RWPE1 (cell line): ENCODE results near the gene TTBK1.
A peak's percentile ranks its signal among the peaks of the same experiment; 100 is the strongest.

Experiments
- CTCF ChIA-PET: fragments of 350-600 bp; sonication (Branson Sonifier 250); formaldehyde crosslinking; extraction: SDS; loops from one replicate; lab custom pipeline; 2021; lab: Yijun Ruan, JAX
- POLR2A ChIA-PET: fragments of 400-600 bp; formaldehyde crosslinking; extraction: SDS; loops from one replicate; lab custom pipeline; 2020; ENCODE audit warnings: antibody characterized with exemption; ENCODE audit not compliant: low non-redundant PET; lab: Yijun Ruan, JAX
- DNase-seq: peaks from one replicate; pipeline ENCODE4 v3.0.0; 2012; ENCODE audit warnings: low spot score
- H3K27ac ChIP-seq: fragments of 450-650 bp; 2 replicates; pipeline ENCODE4 v1.5.1; 2017
- TF ChIP-seq, protein P1 (sequence below): fragments of 450-650 bp; conservative IDR thresholded peaks from 2 replicates; pipeline ENCODE4 v1.5.1; 2017; ENCODE audit warnings: low read depth, mild to moderate bottlenecking

The TTBK1 gene

DNA sequence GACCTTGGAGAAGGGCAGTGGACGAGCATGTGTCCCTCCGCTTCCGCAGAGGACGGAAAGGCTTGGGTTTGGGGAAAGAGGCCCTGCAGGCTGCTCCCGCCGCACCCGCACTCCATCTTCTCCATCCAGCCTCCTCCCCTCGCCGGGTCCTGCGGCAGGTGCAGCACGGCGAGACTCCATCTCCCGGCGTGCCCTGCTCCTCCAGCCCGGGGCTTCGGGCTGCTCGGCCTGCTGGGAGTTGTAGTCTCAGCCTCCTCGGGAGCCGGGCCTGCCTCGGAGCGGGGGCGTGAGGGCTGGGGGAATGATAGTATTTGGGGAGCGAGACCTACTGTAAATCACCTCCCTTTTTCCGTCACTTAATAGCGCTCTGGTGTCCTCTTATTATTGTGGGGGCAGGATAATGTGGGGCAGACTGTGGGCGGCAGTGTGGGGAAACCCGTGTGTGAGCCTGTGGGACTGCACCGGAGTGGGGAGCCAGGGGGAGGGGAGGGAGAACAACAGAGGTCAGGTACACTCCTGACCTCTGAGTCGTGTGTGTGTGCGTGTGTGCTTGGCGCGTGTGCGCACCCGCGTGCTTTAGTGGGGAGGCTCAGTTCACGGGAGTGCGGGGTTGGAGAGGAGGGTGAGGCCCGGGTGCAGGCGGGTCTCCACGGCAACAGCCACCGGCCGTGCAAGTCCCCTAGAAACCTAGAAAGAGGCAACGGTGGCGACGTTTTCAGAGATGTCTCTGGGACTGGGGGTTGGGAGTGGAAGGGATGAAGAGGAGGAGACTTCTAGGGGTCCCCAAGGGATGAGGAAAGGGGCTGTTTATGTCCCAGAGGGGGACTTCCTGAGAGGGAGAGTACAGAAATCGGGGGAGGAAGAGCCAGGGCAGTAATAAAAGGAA lies 4.1 kb downstream of the TTBK1 start:
- peak; percentile 81 for DNase-seq
- ChIA-PET POLR2A (no interaction called here), CTCF (no interaction called here)
- TF ChIP-seq, protein P1, sequence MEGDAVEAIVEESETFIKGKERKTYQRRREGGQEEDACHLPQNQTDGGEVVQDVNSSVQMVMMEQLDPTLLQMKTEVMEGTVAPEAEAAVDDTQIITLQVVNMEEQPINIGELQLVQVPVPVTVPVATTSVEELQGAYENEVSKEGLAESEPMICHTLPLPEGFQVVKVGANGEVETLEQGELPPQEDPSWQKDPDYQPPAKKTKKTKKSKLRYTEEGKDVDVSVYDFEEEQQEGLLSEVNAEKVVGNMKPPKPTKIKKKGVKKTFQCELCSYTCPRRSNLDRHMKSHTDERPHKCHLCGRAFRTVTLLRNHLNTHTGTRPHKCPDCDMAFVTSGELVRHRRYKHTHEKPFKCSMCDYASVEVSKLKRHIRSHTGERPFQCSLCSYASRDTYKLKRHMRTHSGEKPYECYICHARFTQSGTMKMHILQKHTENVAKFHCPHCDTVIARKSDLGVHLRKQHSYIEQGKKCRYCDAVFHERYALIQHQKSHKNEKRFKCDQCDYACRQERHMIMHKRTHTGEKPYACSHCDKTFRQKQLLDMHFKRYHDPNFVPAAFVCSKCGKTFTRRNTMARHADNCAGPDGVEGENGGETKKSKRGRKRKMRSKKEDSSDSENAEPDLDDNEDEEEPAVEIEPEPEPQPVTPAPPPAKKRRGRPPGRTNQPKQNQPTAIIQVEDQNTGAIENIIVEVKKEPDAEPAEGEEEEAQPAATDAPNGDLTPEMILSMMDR = no peak
- no peak overlapping the region for H3K27ac ChIP-seq

DNA sequence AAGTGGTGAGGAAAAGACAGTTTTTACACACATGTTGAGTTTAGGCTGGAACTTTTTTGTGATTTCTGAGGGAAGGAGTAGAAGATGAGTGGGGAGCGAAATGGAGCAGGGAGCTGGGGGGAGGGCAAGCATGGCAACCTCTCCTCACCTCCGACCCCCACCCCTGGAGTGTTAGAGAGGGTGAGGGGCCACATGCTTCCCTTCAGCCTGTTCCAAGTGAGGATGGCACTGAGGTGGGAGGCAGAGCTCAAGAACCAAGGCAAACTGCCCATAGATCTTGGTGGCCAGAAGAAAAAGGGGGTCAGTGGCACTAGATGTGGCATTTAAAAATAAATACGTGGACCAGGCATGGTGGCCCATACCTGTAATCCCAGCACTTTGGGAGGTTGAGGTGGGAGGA lies 4.8 kb downstream of the TTBK1 start:
- H3K27ac ChIP-seq = no peak overlapping the region
- TF ChIP-seq, protein P1 = no peak
- DNase-seq = no peak
- ChIA-PET POLR2A (no interaction called here), CTCF (no interaction called here)

DNA sequence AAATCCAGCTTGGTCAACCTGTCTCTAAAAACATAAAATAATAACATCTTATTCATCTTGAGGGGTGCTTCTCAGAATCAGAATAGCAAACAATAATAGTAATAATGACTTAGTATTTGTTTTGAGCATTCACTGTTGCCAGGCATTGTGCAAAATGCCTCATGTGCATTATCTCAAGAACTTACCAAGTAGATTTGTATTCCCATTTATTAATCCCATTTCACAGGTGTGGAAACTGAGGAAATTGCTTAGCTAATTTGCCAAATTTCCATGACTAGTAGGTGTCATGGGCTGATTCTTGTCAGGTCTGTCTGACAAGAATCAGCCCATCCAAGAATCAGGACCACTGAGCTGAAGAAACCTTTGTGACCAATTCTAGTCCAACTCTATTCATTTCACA lies 5.5 kb downstream of the TTBK1 start:
- no peak for DNase-seq
- POLR2A ChIA-PET = no interaction called here

DNA sequence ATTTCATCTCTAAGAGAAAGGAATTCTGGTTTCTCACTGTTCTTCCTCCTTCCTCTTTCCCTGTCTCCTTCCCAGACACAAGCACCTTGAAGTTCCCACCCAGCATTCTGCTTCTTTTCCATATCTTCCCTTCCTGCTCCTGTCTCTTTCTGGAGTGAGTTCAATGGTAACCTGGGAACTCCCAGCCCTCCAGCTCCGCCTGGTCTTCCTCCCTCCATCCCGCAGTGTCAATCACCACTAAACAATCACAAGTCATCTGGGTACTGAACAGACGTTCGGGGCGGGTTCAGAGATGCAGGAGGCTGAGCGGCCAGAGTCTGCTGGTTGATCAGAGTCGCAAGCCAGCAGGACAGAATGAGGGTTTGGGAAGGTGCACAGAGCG lies 7.7 kb downstream of the TTBK1 start:
- TF ChIP-seq, protein P1 = no peak
- H3K27ac ChIP-seq = no peak overlapping the region
- peak; percentile 42 for DNase-seq
- CTCF ChIA-PET = interaction anchor here (0.6 kb wide), 1 partner anchor 246 kb away, joined by 4 read pairs; no protein-coding TSS in a partner anchor
- POLR2A ChIA-PET = no interaction called here

More for the DNA sequence above, 5.5 kb downstream of the TTBK1 start:
- CTCF ChIA-PET = interaction anchor here (0.5 kb wide), 1 partner anchor 258 kb away, joined by 3 read pairs; no protein-coding TSS in a partner anchor
- TF ChIP-seq, protein P1 = no peak
- no peak overlapping the region for H3K27ac ChIP-seq

DNA sequence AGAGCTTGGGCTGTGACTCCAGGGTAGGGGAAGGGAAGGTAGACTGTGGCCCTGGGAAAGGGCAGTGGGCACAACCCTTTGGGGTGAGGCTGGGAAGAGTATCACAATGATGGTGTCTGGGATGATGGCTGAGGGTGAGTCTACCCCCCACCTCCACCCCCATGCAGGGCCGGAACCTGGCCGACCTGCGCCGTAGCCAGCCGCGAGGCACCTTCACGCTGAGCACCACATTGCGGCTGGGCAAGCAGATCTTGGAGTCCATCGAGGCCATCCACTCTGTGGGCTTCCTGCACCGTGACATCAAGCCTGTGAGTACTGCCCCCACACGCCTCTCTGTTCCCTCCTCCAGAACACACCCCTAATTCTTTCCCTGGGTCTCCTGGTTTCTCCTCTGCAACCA lies 10.1 kb downstream of the TTBK1 start:
- no peak overlapping the region for H3K27ac ChIP-seq
- TF ChIP-seq, protein P1 = no peak
- CTCF ChIA-PET = interaction anchor here (0.6 to 1.4 kb wide), 3 partner anchors 244 to 516 kb away, joined by 3 to 4 read pairs (median 3); no protein-coding TSS in a partner anchor
- POLR2A ChIA-PET = no interaction called here
- no peak for DNase-seq

DNA sequence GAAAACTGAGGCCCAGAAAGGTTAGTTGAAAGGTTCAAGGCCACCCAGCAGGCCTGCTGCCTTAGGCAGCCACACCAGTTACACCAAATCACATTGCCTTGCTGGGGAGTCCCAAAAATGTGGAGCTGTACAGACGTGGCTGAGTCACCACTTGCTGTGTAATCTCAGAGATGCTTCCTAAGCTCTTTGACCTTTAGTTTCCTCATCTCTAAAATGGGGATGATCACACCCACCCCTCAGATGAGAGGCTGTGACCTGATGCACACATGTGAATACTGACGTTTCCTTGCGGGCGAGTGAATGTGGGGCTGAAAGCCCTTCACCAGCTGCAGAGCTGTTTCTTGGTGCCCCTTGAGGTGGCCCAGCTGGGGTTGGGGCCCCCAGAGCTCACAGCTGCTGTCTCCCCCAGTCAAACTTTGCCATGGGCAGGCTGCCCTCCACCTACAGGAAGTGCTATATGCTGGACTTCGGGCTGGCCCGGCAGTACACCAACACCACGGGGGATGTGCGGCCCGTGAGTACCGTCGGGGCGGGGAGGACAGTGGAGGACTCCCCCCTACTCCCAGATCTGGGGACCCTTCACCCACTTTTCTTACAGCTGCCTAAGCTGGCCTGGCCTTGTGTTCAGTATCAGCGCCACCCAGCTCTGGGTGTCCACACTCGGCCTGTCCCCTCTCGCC lies 11.0 kb downstream of the TTBK1 start:
- ChIA-PET CTCF (interaction anchor here (0.5 to 1.4 kb wide), 5 partner anchors 9 to 515 kb away, joined by 3 to 4 read pairs (median 3); no protein-coding TSS in a partner anchor), POLR2A (no interaction called here)
- no peak for DNase-seq

More for the DNA sequence above, 11.0 kb downstream of the TTBK1 start:
- TF ChIP-seq, protein P1 = no peak
- H3K27ac ChIP-seq = no peak overlapping the region
